HepG2 (cell line): Measurements from ENCODE around the gene CCDC121. TPM values are rescaled to one million over a fixed set of nuclear protein-coding genes. Genes with fewer than 3 reads are reported as not detected.

Source experiments
- CHD2 ChIP-seq: IDR thresholded peaks from 2 replicates; pipeline ENCODE4 v1.6.1; 2011; ENCODE audit warnings: low read depth, low read length, improper control_type of control experiment
- ELF1 ChIP-seq: sonication (generic); formaldehyde crosslinking; IDR thresholded peaks from 2 replicates; pipeline ENCODE4 v1.4.0; 2020; ENCODE audit warnings: missing genetic modification reagents
- ELF4 ChIP-seq: sonication (generic); formaldehyde crosslinking; IDR thresholded peaks from 2 replicates; pipeline ENCODE4 v1.5.0; 2020; ENCODE audit warnings: missing genetic modification reagents, mild to moderate bottlenecking, moderate library complexity, borderline replicate concordance
- ETV5 ChIP-seq: IDR thresholded peaks from 2 replicates; pipeline ENCODE4 v1.6.1; 2018; ENCODE audit warnings: missing biosample characterization, missing genetic modification reagents, inconsistent platforms, borderline replicate concordance
- FIP1L1 ChIP-seq: fragments of 200-400 bp; formaldehyde crosslinking; IDR thresholded peaks from 2 replicates; pipeline ENCODE4 v1.6.1; 2018; ENCODE audit warnings: low read depth, mild to moderate bottlenecking, low read length, moderate library complexity, borderline replicate concordance; ENCODE audit not compliant: insufficient read depth
- GABPB1 ChIP-seq: IDR thresholded peaks from 2 replicates; pipeline ENCODE4 v1.6.1; 2016; ENCODE audit warnings: mild to moderate bottlenecking, missing genetic modification reagents, moderate library complexity, missing compliant biosample characterization
- GZF1 ChIP-seq: sonication (generic); formaldehyde crosslinking; IDR thresholded peaks from 2 replicates; pipeline ENCODE4 v1.5.1; 2020; ENCODE audit warnings: mild to moderate bottlenecking, missing genetic modification reagents
- HOXA3 ChIP-seq: sonication (generic); formaldehyde crosslinking; IDR thresholded peaks from 2 replicates; pipeline ENCODE4 v1.5.0; 2020; ENCODE audit warnings: missing genetic modification reagents
- KDM4B ChIP-seq: sonication (generic); formaldehyde crosslinking; IDR thresholded peaks from 2 replicates; pipeline ENCODE4 v1.4.0; 2020; ENCODE audit warnings: missing genetic modification reagents
- MED8 ChIP-seq: sonication (generic); formaldehyde crosslinking; IDR thresholded peaks from 2 replicates; pipeline ENCODE4 v1.8.1; 2023; ENCODE audit warnings: mild to moderate bottlenecking, missing genetic modification reagents; ENCODE audit not compliant: insufficient replicate concordance
- PHF5A ChIP-seq: IDR thresholded peaks from one replicate; pipeline ENCODE4 v1.6.1; 2018; ENCODE audit warnings: low read depth, missing genetic modification reagents; ENCODE audit not compliant: unreplicated experiment
- PRDM15 ChIP-seq: sonication (generic); formaldehyde crosslinking; IDR thresholded peaks from 2 replicates; pipeline ENCODE4 v1.4.0; 2020; ENCODE audit warnings: missing genetic modification reagents
- RBFOX2 ChIP-seq: fragments of 200-400 bp; formaldehyde crosslinking; IDR thresholded peaks from 2 replicates; pipeline ENCODE4 v1.6.1; 2017; ENCODE audit warnings: low read depth, mild to moderate bottlenecking, low read length
- REPIN1 ChIP-seq: sonication (generic); formaldehyde crosslinking; IDR thresholded peaks from 2 replicates; pipeline ENCODE4 v1.8.0; 2022; ENCODE audit warnings: missing genetic modification reagents, low read depth, mild to moderate bottlenecking, borderline replicate concordance
- SNAPC2 ChIP-seq: sonication (generic); formaldehyde crosslinking; IDR thresholded peaks from 2 replicates; pipeline ENCODE4 v1.8.1; 2022; ENCODE audit warnings: mild to moderate bottlenecking, missing genetic modification reagents
- ZBTB25 ChIP-seq: IDR thresholded peaks from 2 replicates; pipeline ENCODE4 v1.6.1; 2018; ENCODE audit warnings: missing genetic modification reagents
- ZNF180 ChIP-seq: sonication (generic); formaldehyde crosslinking; IDR thresholded peaks from 2 replicates; pipeline ENCODE4 v1.4.0; 2020; ENCODE audit warnings: low read depth, missing genetic modification reagents, borderline replicate concordance
- ZNF280B ChIP-seq: sonication (generic); formaldehyde crosslinking; IDR thresholded peaks from 2 replicates; pipeline ENCODE4 v1.5.0; 2020; ENCODE audit warnings: missing genetic modification reagents, mild to moderate bottlenecking, borderline replicate concordance
- ZNF432 ChIP-seq: sonication (generic); formaldehyde crosslinking; IDR thresholded peaks from 2 replicates; pipeline ENCODE4 v1.5.0; 2020; ENCODE audit warnings: missing genetic modification reagents, mild to moderate bottlenecking, borderline replicate concordance
- ZNF570 ChIP-seq: sonication (generic); formaldehyde crosslinking; IDR thresholded peaks from 2 replicates; pipeline ENCODE4 v1.4.0; 2020; ENCODE audit warnings: mild to moderate bottlenecking, missing genetic modification reagents, borderline replicate concordance
- ZNF746 ChIP-seq: sonication (generic); formaldehyde crosslinking; IDR thresholded peaks from 2 replicates; pipeline ENCODE4 v1.8.0; 2022; ENCODE audit warnings: mild to moderate bottlenecking, missing genetic modification reagents
- ZNF891 ChIP-seq: sonication (generic); formaldehyde crosslinking; IDR thresholded peaks from 2 replicates; pipeline ENCODE4 v1.5.0; 2020; ENCODE audit warnings: mild to moderate bottlenecking, missing genetic modification reagents
- polyA plus RNA-seq, 8 experiments: library from polyadenylated mRNA; depleted of rRNA in 3 of 8; stranded (reverse) in 7 of 8; unstranded in 1 of 8; fragments of >200 nt; fragmentation: Illumina TruSeq in 4 of 8; extraction: Trizol in 4 of 8; gene quantifications; 2 replicates each; pipeline versions ENCODE4 v1.2.1 to v1.2.3, GENCODE V29; 2011 to 2016; ENCODE audit warnings: low read depth in 4 of 8, missing spikeins in 1 of 8, mixed read lengths in 1 of 8; ENCODE audit not compliant: insufficient read depth in 1 of 8
- total RNA-seq, 5 experiments: library from RNA; depleted of rRNA; stranded (reverse); fragments of >200 nt; fragmentation: Illumina TruSeq; extraction: Trizol; gene quantifications; 2 replicates each; pipeline ENCODE4 v1.2.3, GENCODE V29; 2016; ENCODE audit warnings: low read depth in 1 of 5

Gene CCDC121
- total and polyA plus RNA-seq, 2 of the 13 experiments (the other 11 are each of a cell fraction or from before 2014, with no cell fraction given) = 1.9 to 3.0 TPM

GRCh38 chr2:27582695-27583389, 46.0 kb downstream of the CCDC121 start, which contains the start of gene ZNF512 (continued):
- TF ChIP-seq ZBTB25 (CRISPR knock-in tag) = peak; percentile 82
- TF ChIP-seq REPIN1 = no peak; the same call in 1 of the 2 replicates
- TF ChIP-seq ZNF891 = no peak; the same call in 1 of the 2 replicates
- peak; percentile 97 for TF ChIP-seq ETV5 (CRISPR knock-in tag)
- TF ChIP-seq GZF1 (CRISPR knock-in tag) = no peak
- TF ChIP-seq GABPB1 = peak; percentile 97
- TF ChIP-seq PHF5A (CRISPR knock-in tag) = no peak
- TF ChIP-seq ZNF746 (CRISPR knock-in tag) = no peak
- TF ChIP-seq CHD2 = no peak
- peak; percentile 98 for TF ChIP-seq ELF1 (CRISPR knock-in tag)
- no peak for TF ChIP-seq FIP1L1
- TF ChIP-seq KDM4B (CRISPR knock-in tag) = peak; percentile 75; the same call in 1 of the 2 replicates
- peak; percentile 83 for TF ChIP-seq RBFOX2
- no peak for TF ChIP-seq ZNF180 (CRISPR knock-in tag)
- no peak for TF ChIP-seq MED8 (CRISPR knock-in tag)
- TF ChIP-seq PRDM15 (CRISPR knock-in tag) = peak; percentile 53; the same call in 1 of the 2 replicates
- peak; percentile 92; the same call in 1 of the 2 replicates for TF ChIP-seq ELF4 (CRISPR knock-in tag)
- TF ChIP-seq ZNF280B (CRISPR knock-in tag) = no peak; the same call in none of the 2 replicates
- no peak for TF ChIP-seq ZNF570
- TF ChIP-seq ZNF432 = no peak
- peak; percentile 87 for TF ChIP-seq HOXA3
- peak; percentile 61; the same call in 1 of the 2 replicates for TF ChIP-seq SNAPC2 (CRISPR knock-in tag)
